Measurements from ENCODE around the gene KIF3A. TPM values are rescaled to one million over a fixed set of nuclear protein-coding genes. Genes with fewer than 3 reads are reported as not detected.
A peak's percentile ranks its signal among the peaks of the same experiment; 100 is the strongest.

KIF3A gene
- total and polyA plus RNA-seq, 2 of the 8 experiments (the other 6 are each of a cell fraction or from before 2014, with no cell fraction given) = 3.1 to 13.1 TPM

DNA sequence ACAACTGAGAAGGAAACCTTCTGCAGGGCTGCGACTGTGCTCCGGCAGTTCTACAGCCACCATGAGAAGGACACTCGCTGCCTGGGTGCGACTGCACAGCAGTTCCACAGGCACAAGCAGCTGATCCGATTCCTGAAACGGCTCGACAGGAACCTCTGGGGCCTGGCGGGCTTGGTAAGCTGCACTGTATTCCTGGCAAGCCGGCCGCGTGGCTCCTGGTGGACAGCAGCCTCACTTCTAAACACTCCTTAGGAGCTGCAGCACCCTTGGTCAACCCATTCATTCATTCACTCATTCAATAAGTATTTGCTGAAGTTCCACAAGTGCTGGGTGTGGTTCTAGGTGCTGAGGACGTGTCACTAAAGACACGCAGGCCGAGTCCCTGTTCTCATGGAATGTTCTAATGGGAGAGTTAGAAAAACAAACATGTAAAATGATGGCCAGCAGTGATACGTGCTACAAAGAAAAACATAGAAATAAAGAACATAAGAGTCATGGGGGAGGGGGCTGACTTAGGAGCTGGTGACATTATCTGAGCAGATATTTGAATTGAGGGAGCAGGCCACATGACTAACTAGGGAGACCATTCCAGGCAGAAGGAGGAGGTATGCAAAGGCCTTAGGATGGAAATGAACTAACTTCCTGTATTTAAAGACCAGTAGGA, 57.5 kb downstream of the KIF3A start:
- CTCF ChIA-PET (ENCODE audit: partially characterized antibody) = interaction anchor here (0.5 to 5.6 kb wide), 6 partner anchors 10 to 153 kb away, joined by 3 to 23 read pairs (median 4); partner anchors contain the start of gene IL13
- no peaks in the 10 kb centered on the region for H3K9me3 ChIP-seq (ENCODE audit: insufficient read depth in 2 of 2, low read depth in 1 of 2, low read length in 1 of 2)
- no peaks in the 10 kb centered on the region; the same call in 1 of the 2 replicates for H3K23me2 ChIP-seq (ENCODE audit: low read depth, low read length)
- FAIRE-seq = no peak
- H3K9ac ChIP-seq (replicated peaks in 1 of 4; ENCODE audit: extremely low read depth in 1 of 4, low read depth in 3 of 4, low read length in 3 of 4) = no peak overlapping the region
- H3K27me3 ChIP-seq (replicated peaks in 1 of 4; ENCODE audit: control insufficient read depth in 3 of 4, extremely low read depth in 1 of 4, insufficient read depth in 3 of 4, low read length in 3 of 4) = no peaks in the 10 kb centered on the region
- H3K4ac ChIP-seq (replicated peaks; ENCODE audit: insufficient read length, low read depth, low read length) = no peak overlapping the region
- no peak overlapping the region for H2BK120ac ChIP-seq (replicated peaks; ENCODE audit: low read depth, low read length)
- DNase-seq (ENCODE audit: low read depth in 1 of 2, low spot score in 2 of 2) = no peak
- no peaks in the 10 kb centered on the region for H3K79me2 ChIP-seq (ENCODE audit: control insufficient read depth in 1 of 2, insufficient read depth in 2 of 2, low read length in 2 of 2)
- POLR2A ChIA-PET (ENCODE audit: partially characterized antibody) = interaction anchor here (1.3 kb wide), 1 partner anchor 10 kb away, joined by 4 read pairs; no protein-coding TSS in a partner anchor
- H4K91ac ChIP-seq (replicated peaks; ENCODE audit: insufficient read length, low read length) = no peak overlapping the region
- TF ChIP-seq SUZ12 (IDR thresholded peaks at IDR 0.05; ENCODE audit: low read length) = no peak
- no peak for TF ChIP-seq POU5F1 (IDR thresholded peaks at IDR 0.05; ENCODE audit: low read depth, low read length)
- TF ChIP-seq ASH2L (IDR thresholded peaks at IDR 0.05; ENCODE audit: low read length) = no peak
- no peak overlapping the region for H4K5ac ChIP-seq (ENCODE audit: insufficient read length, low read depth, low read length)
- H3K4me1 ChIP-seq (replicated peaks in 1 of 4; ENCODE audit: control insufficient read depth in 3 of 4, insufficient read depth in 4 of 4, low read length in 3 of 4) = no peaks in the 10 kb centered on the region
- H3K56ac ChIP-seq (replicated peaks; ENCODE audit: insufficient read length, low read depth, low read length) = no peak overlapping the region
- no peaks in the 10 kb centered on the region for H3K79me1 ChIP-seq (ENCODE audit: low read depth, low read length)
- H3K36me3 ChIP-seq (ENCODE audit: control insufficient read depth in 2 of 4, insufficient read depth in 4 of 4, low read length in 3 of 4) = no peaks in the 10 kb centered on the region
- H4K20me1 ChIP-seq (replicated peaks in 1 of 2; ENCODE audit: control insufficient read depth in 1 of 2, insufficient read depth in 2 of 2, low read length in 2 of 2) = no peaks in the 10 kb centered on the region
- H2AFZ ChIP-seq (ENCODE audit: low read length) = no peak overlapping the region
- no peak overlapping the region for H3K23ac ChIP-seq (ENCODE audit: insufficient read length)
- H2BK5ac ChIP-seq (ENCODE audit: low read depth, low read length) = no peak overlapping the region
- H2BK20ac ChIP-seq (ENCODE audit: low read length) = no peak overlapping the region
- no peak overlapping the region for H2BK15ac ChIP-seq (ENCODE audit: low read length)
- no peak overlapping the region for H2BK12ac ChIP-seq (ENCODE audit: low read depth, low read length)
- peak overlapping the region; percentile 53; the same call in 1 of the 2 replicates for H4K8ac ChIP-seq (ENCODE audit: extremely low read depth, insufficient read depth, low read length)
- no peak overlapping the region for H2AK5ac ChIP-seq (ENCODE audit: low read depth, low read length)
- WGBS, 2 experiments (ENCODE audit: extremely low coverage in 1 of 2, insufficient coverage in 1 of 2, insufficient read length in 1 of 2, insufficient replicate concordance in 2 of 2, low coverage in 1 of 2, low lambda C conversion rate in 2 of 2, missing lambda C conversion rate in 1 of 2) = 89% methylated on average over 15 of the region's 15 CpGs; no CpG with 5 or more reads in 1 of the 2 experiments
- no peak overlapping the region for H3K27ac ChIP-seq (ENCODE audit: low read depth, low read length)
- H3K4me3 ChIP-seq (ENCODE audit: extremely low read depth in 1 of 4, insufficient read depth in 2 of 4, low read depth in 3 of 4, low read length in 4 of 4) = no peak overlapping the region
- no peak overlapping the region for H3K18ac ChIP-seq (ENCODE audit: extremely low read depth, low read length)
- H3K14ac ChIP-seq (ENCODE audit: insufficient read length) = no peak overlapping the region
- no peak overlapping the region for H3K4me2 ChIP-seq (ENCODE audit: insufficient read depth in 1 of 2, low read depth in 2 of 2, low read length in 2 of 2)
